HG03575 (cell line): ENCODE measurements around the gene RNF207.

Experiments used
- ATAC-seq: cut with Tn5 transposase; IDR thresholded peaks from one replicate; pipeline ENCODE4 v1.9.1; 2021; ENCODE audit not compliant: unreplicated experiment, insufficient number of reproducible peaks, low FRiP score; ENCODE audit errors: extremely low read depth

Gene RNF207

GRCh38 chr1:6205849-6206519 lies at the start of gene RNF207:
RNF207 (plus strand) TSS chr1:6206119; CDS start chr1:6206536, 417 bp downstream.
- no peak for ATAC-seq

- no peak for ATAC-seq
Measured at GRCh38 chr1:6157132-6157527, 48.8 kb upstream of the RNF207 start.

- no peak for ATAC-seq
Measured at GRCh38 chr1:6157528-6158174, 48.3 kb upstream of the RNF207 start.

- ATAC-seq, result no peak
Measured at GRCh38 chr1:6158181-6158580, 47.7 kb upstream of the RNF207 start.

- ATAC-seq, result no peak
Measured at GRCh38 chr1:6162341-6162740, 43.6 kb upstream of the RNF207 start.

GRCh38 chr1:6162773-6163172 lies 43.1 kb upstream of the RNF207 start:
- no peak for ATAC-seq

GRCh38 chr1:6163191-6163972 lies 42.5 kb upstream of the RNF207 start:
- no peak for ATAC-seq

- ATAC-seq, result no peak
Measured at GRCh38 chr1:6163973-6164617, 41.8 kb upstream of the RNF207 start.

- ATAC-seq, result no peak
Measured at GRCh38 chr1:6165027-6165426, 40.9 kb upstream of the RNF207 start.

- ATAC-seq, result no peak
Measured at GRCh38 chr1:6165441-6165985, 40.4 kb upstream of the RNF207 start.

- ATAC-seq, result no peak
Measured at GRCh38 chr1:6166221-6166620, 39.7 kb upstream of the RNF207 start.

- no peak for ATAC-seq
Measured at GRCh38 chr1:6166655-6167390, 39.1 kb upstream of the RNF207 start.

GRCh38 chr1:6167391-6168303 lies 38.3 kb upstream of the RNF207 start:
- ATAC-seq, result no peak

- no peak for ATAC-seq
Measured at GRCh38 chr1:6168947-6169586, 36.9 kb upstream of the RNF207 start.

GRCh38 chr1:6170116-6170741 lies 35.7 kb upstream of the RNF207 start:
- ATAC-seq, result no peak

GRCh38 chr1:6170742-6171201 lies 35.1 kb upstream of the RNF207 start:
- ATAC-seq, result no peak
